ENCODE data around the gene IMPG1.
A peak's percentile ranks its signal among the peaks of the same experiment; 100 is the strongest.
"Not testable (repeated sequence)": the region's sequence is repeated elsewhere in the genome, so short reads cannot be mapped to it uniquely, and the experiment has no call there.

Gene IMPG1

GRCh38 chr6:75952128-75952527 is 120.3 kb downstream of the IMPG1 start:
- no peak for DNase-seq (ENCODE audit: low spot score)

- no peak for DNase-seq (ENCODE audit: low spot score)
These were observed 124.5 kb downstream of the IMPG1 start for GRCh38 chr6:75947935-75948334.

GRCh38 chr6:75946146-75946831 is 126.2 kb downstream of the IMPG1 start:
- DNase-seq (ENCODE audit: low spot score): no peak

GRCh38 chr6:75943381-75943780 is 129.1 kb downstream of the IMPG1 start:
- DNase-seq (ENCODE audit: low spot score): no peak

GRCh38 chr6:75941509-75941908 is 131.0 kb downstream of the IMPG1 start:
- DNase-seq (ENCODE audit: low spot score): no peak

GRCh38 chr6:75940564-75940963 is 131.9 kb downstream of the IMPG1 start:
- no peak for DNase-seq (ENCODE audit: low spot score)

- no peak for DNase-seq (ENCODE audit: low spot score)
These were observed 134.6 kb downstream of the IMPG1 start for GRCh38 chr6:75937846-75938245.

- DNase-seq (ENCODE audit: low spot score): no peak
These were observed 135.8 kb downstream of the IMPG1 start for GRCh38 chr6:75936682-75937081.

GRCh38 chr6:75935473-75935793 is 137.0 kb downstream of the IMPG1 start:
- no peak for DNase-seq (ENCODE audit: low spot score)

- peak; percentile 75 for DNase-seq (ENCODE audit: low spot score)
These were observed 137.6 kb downstream of the IMPG1 start for GRCh38 chr6:75934643-75935472.

- DNase-seq (ENCODE audit: low spot score): no peak
These were observed 139.0 kb downstream of the IMPG1 start for GRCh38 chr6:75933387-75933975.

- DNase-seq (ENCODE audit: low spot score): peak; percentile 10
These were observed 140.4 kb downstream of the IMPG1 start for GRCh38 chr6:75932067-75932466.

GRCh38 chr6:75931011-75931680 is 141.3 kb downstream of the IMPG1 start:
- no peak for DNase-seq (ENCODE audit: low spot score)

- DNase-seq (ENCODE audit: low spot score): no peak
These were observed 145.9 kb downstream of the IMPG1 start for GRCh38 chr6:75926293-75927168.

- peak; percentile 16 for DNase-seq (ENCODE audit: low spot score)
These were observed 150.2 kb downstream of the IMPG1 start for GRCh38 chr6:75922226-75922625.

GRCh38 chr6:75913040-75913439 is 159.4 kb downstream of the IMPG1 start:
- no peak for DNase-seq (ENCODE audit: low spot score)

GRCh38 chr6:75907444-75907843 is 165.0 kb downstream of the IMPG1 start:
- DNase-seq (ENCODE audit: low spot score): no peak

GRCh38 chr6:75906871-75907270 is 165.6 kb downstream of the IMPG1 start:
- no peak for DNase-seq (ENCODE audit: low spot score)

GRCh38 chr6:75905129-75905528 is 167.3 kb downstream of the IMPG1 start:
- not testable (repeated sequence) for DNase-seq (ENCODE audit: low spot score)

GRCh38 chr6:75900216-75900615 is 172.2 kb downstream of the IMPG1 start:
- not testable (repeated sequence) for DNase-seq (ENCODE audit: low spot score)

GRCh38 chr6:75896526-75896925 is 175.9 kb downstream of the IMPG1 start:
- DNase-seq (ENCODE audit: low spot score): no peak

GRCh38 chr6:75893776-75894152 is 178.7 kb downstream of the IMPG1 start:
- DNase-seq (ENCODE audit: low spot score): no peak

Data from SW480 (cell line).